Midbrain (tissue), 1 donor: ENCODE measurements around the gene UTP25.
"Not testable (repeated sequence)": the region's sequence is repeated elsewhere in the genome, so short reads cannot be mapped to it uniquely, and the experiment has no call there.

Experiments used
- DNase-seq: peaks from one replicate; lab custom pipeline; 2025; lab: John Stamatoyannopoulos, UW

The UTP25 gene

GRCh38 chr1:209827384-209828262 is at the start of gene UTP25:
Gene UTP25, plus strand, starts transcription at chr1:209827972. Its CDS starts 92 bp downstream, at chr1:209828064.
- peak; percentile 95 for DNase-seq

GRCh38 chr1:209778102-209778501 is 49.7 kb upstream of the UTP25 start:
- DNase-seq: no peak

GRCh38 chr1:209780268-209780667 is 47.5 kb upstream of the UTP25 start:
- DNase-seq: no peak

- no peak for DNase-seq
Observed at GRCh38 chr1:209783386-209783785, 44.4 kb upstream of the UTP25 start.

- peak; percentile 97 for DNase-seq
Observed at GRCh38 chr1:209784265-209785169, 43.3 kb upstream of the UTP25 start, which contains the start of gene C1orf74. Gene C1orf74, minus strand, starts transcription at chr1:209784559. Its CDS starts 925 bp downstream, at chr1:209783634.

GRCh38 chr1:209785592-209785991 is 42.2 kb upstream of the UTP25 start:
- DNase-seq: no peak

- DNase-seq: no peak
Observed at GRCh38 chr1:209786146-209786545, 41.6 kb upstream of the UTP25 start.

GRCh38 chr1:209787551-209787950 is 40.2 kb upstream of the UTP25 start:
- DNase-seq: no peak

- no peak for DNase-seq
Observed at GRCh38 chr1:209789245-209789644, 38.5 kb upstream of the UTP25 start.

GRCh38 chr1:209790286-209791193 is 37.2 kb upstream of the UTP25 start:
- DNase-seq: no peak

GRCh38 chr1:209791920-209792319 is 35.9 kb upstream of the UTP25 start:
- DNase-seq: no peak

GRCh38 chr1:209793711-209794110 is 34.1 kb upstream of the UTP25 start:
- not testable (repeated sequence) for DNase-seq

- DNase-seq: no peak
Observed at GRCh38 chr1:209797978-209798639, 29.7 kb upstream of the UTP25 start.

GRCh38 chr1:209800984-209801834 is 26.6 kb upstream of the UTP25 start:
- DNase-seq: no peak

- no peak for DNase-seq
Observed at GRCh38 chr1:209802117-209802779, 25.5 kb upstream of the UTP25 start.

GRCh38 chr1:209802780-209803152 is 25.0 kb upstream of the UTP25 start:
- DNase-seq: no peak

GRCh38 chr1:209803568-209803967 is 24.2 kb upstream of the UTP25 start:
- DNase-seq: no peak

GRCh38 chr1:209805341-209805781 is 22.4 kb upstream of the UTP25 start:
- no peak for DNase-seq
